ENCODE results near the gene UGT1A8. TPM values are rescaled to one million over a fixed set of nuclear protein-coding genes. Genes with fewer than 3 reads are reported as not detected.

Gene UGT1A8
- total and polyA plus RNA-seq, 2 experiments from 2014 or later, result 0.45 TPM; not detected in 1

GRCh38 chr2:233650981-233651380 is 33.5 kb downstream of the UGT1A8 start (continued):
- TF ChIP-seq, protein P1, sequence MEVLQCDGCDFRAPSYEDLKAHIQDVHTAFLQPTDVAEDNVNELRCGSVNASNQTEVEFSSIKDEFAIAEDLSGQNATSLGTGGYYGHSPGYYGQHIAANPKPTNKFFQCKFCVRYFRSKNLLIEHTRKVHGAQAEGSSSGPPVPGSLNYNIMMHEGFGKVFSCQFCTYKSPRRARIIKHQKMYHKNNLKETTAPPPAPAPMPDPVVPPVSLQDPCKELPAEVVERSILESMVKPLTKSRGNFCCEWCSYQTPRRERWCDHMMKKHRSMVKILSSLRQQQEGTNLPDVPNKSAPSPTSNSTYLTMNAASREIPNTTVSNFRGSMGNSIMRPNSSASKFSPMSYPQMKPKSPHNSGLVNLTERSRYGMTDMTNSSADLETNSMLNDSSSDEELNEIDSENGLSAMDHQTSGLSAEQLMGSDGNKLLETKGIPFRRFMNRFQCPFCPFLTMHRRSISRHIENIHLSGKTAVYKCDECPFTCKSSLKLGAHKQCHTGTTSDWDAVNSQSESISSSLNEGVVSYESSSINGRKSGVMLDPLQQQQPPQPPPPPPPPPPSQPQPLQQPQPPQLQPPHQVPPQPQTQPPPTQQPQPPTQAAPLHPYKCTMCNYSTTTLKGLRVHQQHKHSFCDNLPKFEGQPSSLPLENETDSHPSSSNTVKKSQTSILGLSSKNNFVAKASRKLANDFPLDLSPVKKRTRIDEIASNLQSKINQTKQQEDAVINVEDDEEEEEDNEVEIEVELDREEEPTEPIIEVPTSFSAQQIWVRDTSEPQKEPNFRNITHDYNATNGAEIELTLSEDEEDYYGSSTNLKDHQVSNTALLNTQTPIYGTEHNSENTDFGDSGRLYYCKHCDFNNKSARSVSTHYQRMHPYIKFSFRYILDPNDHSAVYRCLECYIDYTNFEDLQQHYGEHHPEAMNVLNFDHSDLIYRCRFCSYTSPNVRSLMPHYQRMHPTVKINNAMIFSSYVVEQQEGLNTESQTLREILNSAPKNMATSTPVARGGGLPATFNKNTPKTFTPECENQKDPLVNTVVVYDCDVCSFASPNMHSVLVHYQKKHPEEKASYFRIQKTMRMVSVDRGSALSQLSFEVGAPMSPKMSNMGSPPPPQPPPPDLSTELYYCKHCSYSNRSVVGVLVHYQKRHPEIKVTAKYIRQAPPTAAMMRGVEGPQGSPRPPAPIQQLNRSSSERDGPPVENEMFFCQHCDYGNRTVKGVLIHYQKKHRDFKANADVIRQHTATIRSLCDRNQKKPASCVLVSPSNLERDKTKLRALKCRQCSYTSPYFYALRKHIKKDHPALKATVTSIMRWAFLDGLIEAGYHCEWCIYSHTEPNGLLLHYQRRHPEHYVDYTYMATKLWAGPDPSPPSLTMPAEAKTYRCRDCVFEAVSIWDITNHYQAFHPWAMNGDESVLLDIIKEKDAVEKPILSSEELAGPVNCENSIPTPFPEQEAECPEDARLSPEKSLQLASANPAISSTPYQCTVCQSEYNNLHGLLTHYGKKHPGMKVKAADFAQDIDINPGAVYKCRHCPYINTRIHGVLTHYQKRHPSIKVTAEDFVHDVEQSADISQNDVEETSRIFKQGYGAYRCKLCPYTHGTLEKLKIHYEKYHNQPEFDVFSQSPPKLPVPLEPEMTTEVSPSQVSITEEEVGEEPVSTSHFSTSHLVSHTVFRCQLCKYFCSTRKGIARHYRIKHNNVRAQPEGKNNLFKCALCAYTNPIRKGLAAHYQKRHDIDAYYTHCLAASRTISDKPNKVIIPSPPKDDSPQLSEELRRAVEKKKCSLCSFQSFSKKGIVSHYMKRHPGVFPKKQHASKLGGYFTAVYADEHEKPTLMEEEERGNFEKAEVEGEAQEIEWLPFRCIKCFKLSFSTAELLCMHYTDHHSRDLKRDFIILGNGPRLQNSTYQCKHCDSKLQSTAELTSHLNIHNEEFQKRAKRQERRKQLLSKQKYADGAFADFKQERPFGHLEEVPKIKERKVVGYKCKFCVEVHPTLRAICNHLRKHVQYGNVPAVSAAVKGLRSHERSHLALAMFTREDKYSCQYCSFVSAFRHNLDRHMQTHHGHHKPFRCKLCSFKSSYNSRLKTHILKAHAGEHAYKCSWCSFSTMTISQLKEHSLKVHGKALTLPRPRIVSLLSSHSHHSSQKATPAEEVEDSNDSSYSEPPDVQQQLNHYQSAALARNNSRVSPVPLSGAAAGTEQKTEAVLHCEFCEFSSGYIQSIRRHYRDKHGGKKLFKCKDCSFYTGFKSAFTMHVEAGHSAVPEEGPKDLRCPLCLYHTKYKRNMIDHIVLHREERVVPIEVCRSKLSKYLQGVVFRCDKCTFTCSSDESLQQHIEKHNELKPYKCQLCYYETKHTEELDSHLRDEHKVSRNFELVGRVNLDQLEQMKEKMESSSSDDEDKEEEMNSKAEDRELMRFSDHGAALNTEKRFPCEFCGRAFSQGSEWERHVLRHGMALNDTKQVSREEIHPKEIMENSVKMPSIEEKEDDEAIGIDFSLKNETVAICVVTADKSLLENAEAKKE (CRISPR knock-in tag; IDR thresholded peaks at IDR 0.05), result no peak
- TF ChIP-seq CTCF (conservative IDR thresholded peaks at IDR 0.05; ENCODE audit: low read depth in 2 of 2) (no peak), JUNB (IDR thresholded peaks at IDR 0.05; ENCODE audit: unreplicated experiment) (no peak), CREB1 (CRISPR knock-in tag; IDR thresholded peaks at IDR 0.05; ENCODE audit: low read depth) (no peak)
- TF ChIP-seq, protein P2, sequence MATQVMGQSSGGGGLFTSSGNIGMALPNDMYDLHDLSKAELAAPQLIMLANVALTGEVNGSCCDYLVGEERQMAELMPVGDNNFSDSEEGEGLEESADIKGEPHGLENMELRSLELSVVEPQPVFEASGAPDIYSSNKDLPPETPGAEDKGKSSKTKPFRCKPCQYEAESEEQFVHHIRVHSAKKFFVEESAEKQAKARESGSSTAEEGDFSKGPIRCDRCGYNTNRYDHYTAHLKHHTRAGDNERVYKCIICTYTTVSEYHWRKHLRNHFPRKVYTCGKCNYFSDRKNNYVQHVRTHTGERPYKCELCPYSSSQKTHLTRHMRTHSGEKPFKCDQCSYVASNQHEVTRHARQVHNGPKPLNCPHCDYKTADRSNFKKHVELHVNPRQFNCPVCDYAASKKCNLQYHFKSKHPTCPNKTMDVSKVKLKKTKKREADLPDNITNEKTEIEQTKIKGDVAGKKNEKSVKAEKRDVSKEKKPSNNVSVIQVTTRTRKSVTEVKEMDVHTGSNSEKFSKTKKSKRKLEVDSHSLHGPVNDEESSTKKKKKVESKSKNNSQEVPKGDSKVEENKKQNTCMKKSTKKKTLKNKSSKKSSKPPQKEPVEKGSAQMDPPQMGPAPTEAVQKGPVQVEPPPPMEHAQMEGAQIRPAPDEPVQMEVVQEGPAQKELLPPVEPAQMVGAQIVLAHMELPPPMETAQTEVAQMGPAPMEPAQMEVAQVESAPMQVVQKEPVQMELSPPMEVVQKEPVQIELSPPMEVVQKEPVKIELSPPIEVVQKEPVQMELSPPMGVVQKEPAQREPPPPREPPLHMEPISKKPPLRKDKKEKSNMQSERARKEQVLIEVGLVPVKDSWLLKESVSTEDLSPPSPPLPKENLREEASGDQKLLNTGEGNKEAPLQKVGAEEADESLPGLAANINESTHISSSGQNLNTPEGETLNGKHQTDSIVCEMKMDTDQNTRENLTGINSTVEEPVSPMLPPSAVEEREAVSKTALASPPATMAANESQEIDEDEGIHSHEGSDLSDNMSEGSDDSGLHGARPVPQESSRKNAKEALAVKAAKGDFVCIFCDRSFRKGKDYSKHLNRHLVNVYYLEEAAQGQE (IDR thresholded peaks at IDR 0.05; ENCODE audit: unreplicated experiment), result no peak
